Measurements from ENCODE around the gene VASP. TPM values are rescaled to one million over a fixed set of nuclear protein-coding genes. Genes with fewer than 3 reads are reported as not detected.

VASP gene
- total and polyA plus RNA-seq, 9 of the 15 experiments (the other 6 are each of a cell fraction or from before 2014, with no cell fraction given), result 16.7 to 261 (median 112) TPM

- 0 out of 2 replicates have a peak, but pooled peaks have one; percentile 40 for TF ChIP-seq ZBTB40 (IDR thresholded peaks at IDR 0.05)
- no peak for TF ChIP-seq ZBTB40 (CRISPR knock-in tag; IDR thresholded peaks at IDR 0.05)
- TF ChIP-seq TCF3 (CRISPR knock-in tag; IDR thresholded peaks at IDR 0.05), result peak; percentile 31; the same call in 1 of the 2 replicates
- no peak for TF ChIP-seq ZNF3 (CRISPR knock-in tag; IDR thresholded peaks at IDR 0.05)
- TF ChIP-seq SIN3A (IDR thresholded peaks at IDR 0.05; ENCODE audit: borderline replicate concordance in 2 of 2, control insufficient read depth in 1 of 2, low read depth in 2 of 2, low read length in 2 of 2), result no peak
- peak; percentile 68; the same call in 1 of the 2 replicates for TF ChIP-seq GTF2E2 (tag; IDR thresholded peaks at IDR 0.05)
- TF ChIP-seq ZNF140 (CRISPR knock-in tag; IDR thresholded peaks at IDR 0.05), result no peak
- TF ChIP-seq SREBF2 (CRISPR knock-in tag; IDR thresholded peaks at IDR 0.05), result peak; percentile 73; the same call in 1 of the 2 replicates
- peak; percentile 8 for TF ChIP-seq NEUROD1 (IDR thresholded peaks at IDR 0.05; ENCODE audit: borderline replicate concordance, low read depth, low read length, partially characterized antibody)
- no peak; the same call in 1 of the 2 replicates for TF ChIP-seq ATF6 (CRISPR knock-in tag; IDR thresholded peaks at IDR 0.05)
- no peak for TF ChIP-seq ZNF134 (CRISPR knock-in tag; conservative IDR thresholded peaks at IDR 0.05)
- TF ChIP-seq TRIM28 (IDR thresholded peaks at IDR 0.05), result no peak
- TF ChIP-seq MLLT1 (IDR thresholded peaks at IDR 0.05), result no peak
- no peak for TF ChIP-seq TFAM (CRISPR knock-in tag; conservative IDR thresholded peaks at IDR 0.05)
Observed at GRCh38 chr19:45492627-45493470, 14.4 kb upstream of the VASP start (continued).

All from K562 (cell line).